Hypothalamus (tissue), 51 donors: ENCODE results near the gene BCAM.
"Not testable (repeated sequence)": the region's sequence is repeated elsewhere in the genome, so short reads cannot be mapped to it uniquely, and the experiment has no call there.

Experiments
- DNase-seq, 51 donors: peaks; one replicate each; lab custom pipeline; 2025; lab: John Stamatoyannopoulos, UW

Gene BCAM

DNA sequence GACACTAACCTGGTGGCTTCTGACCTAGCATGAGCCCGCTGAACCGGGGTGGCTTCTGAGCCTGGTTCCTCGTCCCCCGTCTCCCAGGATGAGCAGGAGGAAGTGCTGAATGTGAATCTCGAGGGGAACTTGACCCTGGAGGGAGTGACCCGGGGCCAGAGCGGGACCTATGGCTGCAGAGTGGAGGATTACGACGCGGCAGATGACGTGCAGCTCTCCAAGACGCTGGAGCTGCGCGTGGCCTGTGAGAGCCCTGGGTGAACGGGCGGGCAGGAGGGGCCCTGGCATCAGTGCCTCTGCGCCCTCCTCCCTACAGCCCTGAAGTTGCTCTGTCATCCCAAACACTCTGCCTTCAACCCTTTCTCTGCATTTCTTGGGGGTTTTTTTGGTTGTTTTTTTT, 5.6 kb downstream of the BCAM start:
- DNase-seq: no peak

DNA sequence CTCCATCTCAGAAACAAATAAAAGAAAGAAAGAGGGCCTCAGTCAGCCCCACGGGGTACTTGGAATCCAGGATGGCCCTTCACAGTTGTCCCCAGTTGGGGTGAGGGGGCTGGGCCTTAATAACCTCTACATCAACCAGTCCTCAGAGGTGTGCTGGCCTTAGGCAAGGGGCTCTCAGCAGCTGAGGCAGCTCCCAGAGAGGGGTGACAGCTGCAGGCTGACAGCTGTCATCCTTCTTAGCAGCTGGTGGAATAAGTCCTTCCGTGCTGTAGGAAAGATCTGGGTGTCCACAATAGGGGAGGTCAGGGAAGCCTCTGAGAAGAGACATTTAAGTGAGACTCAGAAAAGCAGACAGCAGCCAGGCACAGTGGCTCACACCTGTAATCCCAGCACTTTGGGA, 7.4 kb downstream of the BCAM start:
- DNase-seq: no peak

DNA sequence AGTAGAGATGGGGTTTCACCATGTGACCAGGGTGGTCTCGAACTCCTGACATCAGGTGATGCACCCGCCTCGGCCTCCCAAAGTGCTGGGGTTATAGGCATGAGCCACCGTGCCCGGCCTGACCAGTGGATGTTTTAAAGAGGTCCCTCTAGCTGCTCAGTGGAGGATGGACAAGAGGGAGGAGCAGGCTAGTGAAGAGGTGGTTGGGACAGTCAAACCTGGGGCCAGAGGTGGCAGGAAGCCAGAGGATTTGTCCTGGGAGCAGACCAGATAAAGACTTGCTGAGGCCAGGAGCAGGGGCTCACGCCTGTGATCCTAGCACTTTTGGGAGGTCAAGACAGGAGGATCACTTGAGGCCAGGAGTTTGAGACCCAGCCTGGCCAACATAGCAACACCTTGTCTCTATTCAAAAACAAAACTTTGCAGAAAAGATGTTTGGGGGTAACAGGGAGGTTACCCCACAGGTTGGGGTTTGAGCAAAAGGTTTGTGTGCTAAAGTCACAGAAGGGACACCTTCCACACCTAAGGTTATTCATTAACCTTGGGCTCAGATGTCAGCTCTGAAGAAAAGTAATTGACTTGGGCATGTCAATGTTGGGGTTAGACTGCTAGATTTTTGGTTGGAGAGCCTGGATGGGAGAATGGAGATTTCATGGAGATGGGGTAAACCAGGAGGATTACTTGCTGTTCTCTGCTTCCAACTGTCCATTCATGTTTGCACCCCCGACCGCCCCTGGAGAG, 9.0 kb downstream of the BCAM start:
- DNase-seq: no peak

DNA sequence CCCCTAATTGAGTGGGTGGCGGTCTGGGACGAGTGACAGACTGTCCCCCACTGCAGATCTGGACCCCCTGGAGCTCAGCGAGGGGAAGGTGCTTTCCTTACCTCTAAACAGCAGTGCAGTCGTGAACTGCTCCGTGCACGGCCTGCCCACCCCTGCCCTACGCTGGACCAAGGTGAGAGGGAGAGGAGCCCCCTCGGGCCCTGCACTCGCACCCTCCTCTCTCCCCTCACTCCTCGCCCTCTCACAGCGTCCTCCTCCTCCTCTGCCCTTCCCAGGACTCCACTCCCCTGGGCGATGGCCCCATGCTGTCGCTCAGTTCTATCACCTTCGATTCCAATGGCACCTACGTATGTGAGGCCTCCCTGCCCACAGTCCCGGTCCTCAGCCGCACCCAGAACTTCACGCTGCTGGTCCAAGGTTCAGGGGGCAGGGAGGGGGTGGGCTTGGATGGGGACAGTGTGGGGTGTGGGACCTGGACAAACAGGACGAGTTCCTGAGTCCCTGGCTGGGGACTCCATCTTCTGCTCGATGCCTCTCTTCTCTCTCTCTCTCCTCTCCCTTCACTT, 9.6 kb downstream of the BCAM start:
- no peak for DNase-seq

DNA sequence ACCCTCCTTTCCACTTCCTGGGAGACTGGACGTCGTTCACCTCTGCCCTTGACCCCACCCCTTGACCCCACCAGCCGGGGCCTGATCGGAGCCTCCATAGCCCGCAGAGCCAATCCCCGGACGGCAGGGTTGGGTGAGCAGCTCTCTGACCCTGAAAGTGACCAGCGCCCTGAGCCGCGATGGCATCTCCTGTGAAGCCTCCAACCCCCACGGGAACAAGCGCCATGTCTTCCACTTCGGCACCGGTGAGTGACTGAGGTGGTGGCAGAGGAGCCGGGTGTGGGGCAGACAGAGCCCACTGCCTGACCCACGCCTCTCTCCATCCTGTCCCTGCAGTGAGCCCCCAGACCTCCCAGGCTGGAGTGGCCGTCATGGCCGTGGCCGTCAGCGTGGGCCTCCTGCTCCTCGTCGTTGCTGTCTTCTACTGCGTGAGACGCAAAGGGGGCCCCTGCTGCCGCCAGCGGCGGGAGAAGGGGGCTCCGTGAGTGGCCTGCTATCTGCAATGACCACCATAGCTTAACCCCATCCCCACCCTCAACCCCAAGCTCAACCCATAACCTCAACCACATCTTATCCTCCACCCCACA, 10.4 kb downstream of the BCAM start:
- no peak for DNase-seq

DNA sequence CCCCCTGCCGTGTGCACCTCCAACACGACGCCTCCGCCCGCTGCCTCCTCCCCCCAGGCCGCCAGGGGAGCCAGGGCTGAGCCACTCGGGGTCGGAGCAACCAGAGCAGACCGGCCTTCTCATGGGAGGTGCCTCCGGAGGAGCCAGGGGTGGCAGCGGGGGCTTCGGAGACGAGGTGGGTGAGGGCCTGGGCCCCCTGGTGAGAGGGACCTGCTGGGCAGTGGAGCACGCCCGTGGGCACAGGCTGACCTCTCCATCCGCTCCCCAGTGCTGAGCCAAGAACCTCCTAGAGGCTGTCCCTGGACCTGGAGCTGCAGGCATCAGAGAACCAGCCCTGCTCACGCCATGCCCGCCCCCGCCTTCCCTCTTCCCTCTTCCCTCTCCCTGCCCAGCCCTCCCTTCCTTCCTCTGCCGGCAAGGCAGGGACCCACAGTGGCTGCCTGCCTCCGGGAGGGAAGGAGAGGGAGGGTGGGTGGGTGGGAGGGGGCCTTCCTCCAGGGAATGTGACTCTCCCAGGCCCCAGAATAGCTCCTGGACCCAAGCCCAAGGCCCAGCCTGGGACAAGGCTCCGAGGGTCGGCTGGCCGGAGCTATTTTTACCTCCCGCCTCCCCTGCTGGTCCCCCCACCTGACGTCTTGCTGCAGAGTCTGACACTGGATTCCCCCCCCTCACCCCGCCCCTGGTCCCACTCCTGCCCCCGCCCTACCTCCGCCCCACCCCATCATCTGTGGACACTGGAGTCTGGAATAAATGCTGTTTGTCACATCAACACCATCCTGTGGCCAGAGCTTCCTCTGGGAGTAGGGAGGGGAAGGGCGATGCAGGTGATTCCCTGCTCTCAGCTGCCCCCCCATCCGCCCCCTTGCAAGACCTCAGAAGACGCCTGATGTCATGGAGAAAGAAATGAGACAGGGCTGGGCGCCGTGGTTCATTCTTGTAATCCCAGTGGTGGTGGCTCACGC, 12.0 kb downstream of the BCAM start:
- no peak for DNase-seq

DNA sequence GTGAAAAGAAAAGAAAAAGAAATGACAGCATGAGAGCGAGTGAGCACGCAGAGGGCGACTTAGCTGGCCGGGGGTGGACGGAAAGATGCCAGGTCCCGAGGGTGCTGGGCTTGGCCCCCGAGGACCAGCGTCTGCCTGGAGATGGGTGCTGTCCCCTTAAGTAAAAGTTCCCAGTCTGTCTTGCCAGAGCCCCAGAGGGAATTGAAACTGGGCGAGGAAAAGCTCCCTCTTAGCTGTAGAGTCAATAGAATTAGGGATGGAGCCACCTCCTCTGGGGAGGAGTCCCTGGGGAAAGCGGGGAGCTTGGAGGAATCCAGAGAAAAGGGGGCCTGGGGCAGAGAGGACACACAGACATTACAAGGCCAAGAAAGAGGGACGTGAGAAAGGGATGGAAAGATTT, 13.3 kb downstream of the BCAM start:
- no peak for DNase-seq

DNA sequence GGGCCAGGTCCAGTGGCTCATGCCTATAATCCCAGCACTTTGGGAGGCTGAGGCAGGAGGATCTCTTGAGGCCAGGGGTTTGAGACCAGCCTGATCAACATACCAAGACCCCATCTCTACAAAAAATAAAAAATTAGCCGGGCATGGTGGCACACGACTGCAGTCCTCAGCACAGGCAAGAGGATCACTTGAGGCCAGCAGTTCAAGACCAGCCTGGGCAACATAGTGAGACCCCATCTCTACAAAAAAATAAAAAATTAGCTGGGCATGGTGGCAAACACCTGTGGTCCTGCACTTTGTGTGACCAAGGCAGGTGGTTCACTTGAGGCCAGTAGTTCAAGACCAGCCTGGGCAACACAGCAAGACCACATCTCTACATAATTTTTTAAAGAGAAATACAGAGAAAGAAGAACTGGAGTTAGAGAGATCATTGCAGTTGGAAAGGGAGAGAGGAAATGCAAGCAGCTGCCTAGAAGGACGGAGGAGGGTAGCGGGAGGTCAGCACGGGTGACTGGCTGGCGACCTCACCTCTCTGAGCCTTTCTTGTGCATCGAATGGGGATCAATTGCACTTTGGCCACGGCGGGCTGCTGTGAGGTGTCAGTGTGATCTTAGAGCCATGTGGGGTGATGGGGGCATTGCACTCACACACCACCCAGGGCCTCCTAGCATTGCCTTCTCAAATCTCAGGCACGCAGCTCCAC, 13.9 kb downstream of the BCAM start:
- no peak for DNase-seq

DNA sequence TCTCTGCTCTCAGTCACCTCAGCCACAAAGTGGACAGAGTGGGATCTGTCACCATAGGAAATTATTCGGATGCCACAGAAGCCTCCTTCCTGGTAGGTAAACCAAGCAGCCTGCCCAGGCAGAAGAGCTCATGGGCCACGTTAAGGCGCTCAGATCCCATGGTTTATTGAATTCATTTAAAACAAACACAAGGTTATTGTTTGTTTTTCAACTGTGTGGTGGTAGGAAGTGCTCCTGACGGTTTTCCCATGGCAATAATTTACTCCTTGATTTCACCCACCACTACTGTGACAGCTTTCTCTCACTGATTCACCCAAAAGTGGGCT, 14.4 kb downstream of the BCAM start:
- no peak for DNase-seq

DNA sequence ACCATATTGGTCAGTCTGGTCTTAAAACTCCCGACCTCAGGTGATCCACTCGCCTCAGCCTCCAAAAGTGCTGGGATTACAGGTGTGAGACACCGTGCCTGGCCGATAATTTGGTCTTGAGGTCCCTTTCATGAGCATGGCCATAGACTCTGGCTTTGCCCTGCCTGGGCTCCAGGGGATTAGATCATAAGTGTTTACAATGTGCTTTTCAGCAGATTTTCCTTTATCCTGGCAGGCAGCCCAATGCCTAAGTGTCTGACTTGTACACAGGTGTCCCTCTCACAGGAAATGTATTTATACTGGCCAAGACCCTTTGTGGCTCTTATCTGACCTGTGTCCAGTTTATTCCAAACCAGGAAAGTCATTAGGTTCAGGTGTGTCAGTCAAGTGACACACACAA, 15.9 kb downstream of the BCAM start:
- DNase-seq: no peak

DNA sequence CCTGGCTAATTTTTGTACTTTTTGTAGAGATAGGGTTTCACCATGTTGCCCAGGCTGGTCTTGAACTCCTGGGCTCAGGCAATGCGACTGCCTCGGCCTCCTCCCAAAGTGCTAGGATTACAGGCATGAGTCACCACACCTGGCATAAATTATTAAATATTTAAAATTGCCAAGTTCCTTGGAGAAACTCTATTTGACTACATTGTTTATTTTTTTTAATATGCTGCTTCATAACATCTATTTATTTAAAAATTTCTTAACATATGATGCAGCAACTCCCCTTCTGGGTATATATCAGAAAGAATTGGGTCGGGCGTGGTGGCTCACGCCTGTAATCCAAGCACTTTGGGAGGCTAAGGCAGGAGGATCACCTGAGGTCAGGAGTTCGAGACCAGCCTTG, 24.0 kb downstream of the BCAM start:
- DNase-seq: not testable (repeated sequence)

DNA sequence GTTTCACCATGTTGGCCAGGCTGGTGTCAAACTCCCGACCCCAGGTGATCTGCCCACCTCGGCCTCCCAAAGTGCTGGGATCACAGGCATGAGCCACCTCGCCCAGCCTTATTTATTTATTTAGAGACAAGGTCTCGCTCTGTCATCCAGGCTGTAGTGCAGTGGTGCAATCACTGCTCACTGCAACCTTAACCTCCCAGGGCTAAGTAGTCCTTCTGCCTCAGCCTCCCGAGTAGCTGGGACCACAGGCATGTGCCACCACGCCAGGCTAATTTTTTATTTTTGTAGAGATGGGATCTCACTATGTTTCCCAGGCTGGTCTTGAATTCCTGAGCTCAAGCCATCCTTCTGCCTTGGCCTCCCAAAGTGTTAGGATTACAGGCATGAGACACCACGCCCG, 25.5 kb downstream of the BCAM start:
- not testable (repeated sequence) for DNase-seq

DNA sequence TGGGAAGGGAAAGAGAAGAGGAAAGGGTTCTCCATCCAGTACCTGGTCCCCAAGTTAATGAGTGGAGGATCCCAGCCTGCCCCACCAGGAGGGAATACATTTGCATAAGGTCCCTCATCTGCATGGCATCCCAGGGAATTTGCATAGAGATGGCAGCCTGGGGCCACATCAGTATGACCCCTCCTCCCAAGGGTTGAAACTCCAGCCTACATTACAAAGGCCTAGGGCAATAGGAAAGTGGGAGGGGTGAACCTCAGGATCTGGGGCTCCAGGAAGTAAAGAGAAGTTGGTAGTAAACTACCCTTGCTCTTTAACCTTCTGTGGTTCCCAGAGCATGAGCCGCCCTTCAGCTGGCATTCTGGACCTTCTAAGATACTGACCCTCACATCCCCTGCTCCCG, 30.4 kb downstream of the BCAM start:
- no peak for DNase-seq

DNA sequence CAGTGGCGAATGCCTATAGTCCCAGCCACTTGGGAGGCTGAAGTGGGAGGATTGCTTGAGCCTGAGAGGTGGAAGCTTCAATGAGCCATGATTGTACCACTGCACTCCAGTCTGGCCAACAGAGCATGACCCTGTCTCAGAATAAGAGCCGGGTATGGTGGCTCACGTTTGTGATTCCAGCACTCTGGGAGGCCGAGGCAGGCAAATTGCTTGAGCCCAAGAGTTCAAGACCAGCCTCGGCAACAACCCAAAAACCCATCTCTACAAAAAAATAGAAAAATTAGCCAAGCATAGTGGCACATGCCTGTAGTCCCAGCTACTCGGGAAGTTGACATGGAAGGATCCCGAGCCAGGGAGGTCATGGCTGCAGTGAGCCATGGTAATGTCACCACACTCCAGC, 31.9 kb downstream of the BCAM start:
- DNase-seq: no peak

DNA sequence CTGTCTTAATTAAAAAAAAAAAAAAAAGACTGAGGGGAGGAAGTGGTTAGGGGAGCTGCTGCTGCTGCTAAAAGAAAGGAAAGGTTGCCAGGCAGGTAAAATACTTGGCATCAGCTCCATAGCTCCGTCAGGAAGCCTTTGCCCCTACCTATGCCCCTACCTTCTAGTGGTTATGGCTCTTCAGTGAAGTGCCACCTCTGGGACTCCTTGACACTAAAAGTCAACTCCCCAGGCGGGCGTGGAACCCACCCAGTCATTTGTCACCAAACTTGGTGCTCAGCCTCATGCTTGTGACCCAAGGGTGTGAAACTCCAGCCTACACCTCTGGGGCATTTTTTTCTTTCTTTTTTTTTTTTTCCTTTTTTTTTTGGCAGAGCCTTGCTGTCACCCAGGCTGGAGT, 32.3 kb downstream of the BCAM start:
- no peak for DNase-seq

DNA sequence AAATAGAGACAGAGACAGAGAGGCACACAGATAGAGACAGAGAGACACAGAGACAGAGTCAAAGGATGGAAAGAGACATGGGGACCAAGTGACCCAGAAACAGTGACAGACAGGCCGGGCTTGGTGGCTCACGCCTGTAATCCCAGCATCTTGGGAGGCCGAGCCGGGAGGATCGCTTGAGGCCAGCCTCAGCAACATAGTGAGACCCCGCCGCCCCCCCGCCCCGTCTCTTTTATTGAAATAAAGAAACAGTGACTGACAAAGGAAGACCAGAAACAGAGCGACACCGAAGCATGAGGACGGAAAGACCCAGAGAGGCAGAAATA, 36.3 kb downstream of the BCAM start:
- no peak for DNase-seq

DNA sequence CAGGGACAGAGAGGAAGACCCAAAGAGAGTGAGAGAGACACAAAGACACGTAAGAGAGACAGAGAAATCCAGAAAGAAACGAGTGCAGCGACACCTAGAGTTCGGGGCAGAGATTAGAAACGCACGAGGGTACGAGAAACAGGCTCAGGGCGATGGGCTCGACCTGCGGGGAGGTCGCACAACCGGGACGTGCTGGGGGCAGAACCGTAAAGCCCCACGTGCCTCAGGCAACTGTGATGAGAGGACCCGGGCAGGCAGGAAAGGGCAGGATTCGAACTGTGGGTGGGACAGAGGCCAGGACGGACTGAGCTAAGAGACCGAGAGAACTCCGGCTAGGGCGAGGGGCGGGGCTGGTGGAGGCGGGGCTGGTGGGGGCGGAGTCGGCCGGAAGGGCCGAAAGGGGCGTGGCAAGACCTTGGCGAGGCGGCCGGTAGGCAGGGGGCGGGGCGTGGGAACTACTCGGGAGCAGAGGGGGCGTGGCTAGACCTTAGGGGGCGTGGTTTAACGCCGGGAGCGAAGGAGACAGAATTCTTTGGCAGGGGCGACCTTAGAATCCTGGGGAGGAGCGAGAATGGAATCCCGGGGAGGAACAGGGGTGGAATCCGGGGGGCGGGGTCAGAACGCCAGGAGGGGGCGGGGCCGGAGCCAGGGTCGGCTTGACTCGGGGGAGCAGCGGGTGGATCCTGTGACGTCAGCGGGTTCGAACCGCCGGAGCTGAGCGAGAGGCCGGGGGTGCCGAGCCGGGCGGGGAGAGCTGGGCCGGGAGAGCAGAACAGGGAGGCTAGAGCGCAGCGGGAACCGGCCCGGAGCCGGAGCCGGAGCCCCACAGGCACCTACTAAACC, 36.9 kb downstream of the BCAM start, which contains the start of gene NECTIN2:
NECTIN2 (plus strand) TSS at position 686 of the 843 bp plus-strand sequence. CDS start 229 bp downstream, outside the sequence.
- DNase-seq: peak; percentile 38 to 97 (median 85)

DNA sequence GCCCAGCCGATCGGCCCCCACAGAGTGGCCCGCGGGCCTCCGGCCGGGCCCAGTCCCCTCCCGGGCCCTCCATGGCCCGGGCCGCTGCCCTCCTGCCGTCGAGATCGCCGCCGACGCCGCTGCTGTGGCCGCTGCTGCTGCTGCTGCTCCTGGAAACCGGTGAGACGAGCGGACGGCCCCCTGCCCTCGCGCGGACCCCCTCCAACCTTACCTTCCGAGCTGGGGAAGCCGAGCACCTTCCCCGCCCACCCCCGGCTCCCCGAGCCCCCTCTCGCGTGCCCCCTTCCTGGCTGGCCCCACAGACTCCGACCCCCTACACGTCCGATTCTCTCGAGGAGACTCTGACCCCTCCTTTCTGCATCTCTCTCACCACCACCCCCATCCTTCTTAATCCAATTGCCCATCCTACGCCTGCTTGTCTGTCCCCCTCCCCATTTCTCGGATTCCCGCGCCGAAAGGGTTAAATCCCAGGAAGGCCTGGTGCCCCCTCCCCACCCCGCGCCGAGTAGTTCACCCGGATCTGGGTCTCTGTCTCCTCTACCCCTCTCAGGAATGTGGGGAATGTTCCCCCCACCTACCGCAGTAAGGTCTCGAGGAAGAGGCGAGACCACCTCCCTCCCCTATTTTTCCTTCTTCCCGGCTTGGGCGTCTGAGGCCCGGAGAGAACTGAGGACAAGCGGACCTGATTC, 37.7 kb downstream of the BCAM start:
- no peak for DNase-seq
